ENCODE results near the gene ADNP. TPM values are rescaled to one million over a fixed set of nuclear protein-coding genes. Genes with fewer than 3 reads are reported as not detected.
A peak's percentile ranks its signal among the peaks of the same experiment; 100 is the strongest.

ADNP gene
- total RNA-seq, 2 experiments from 2014 or later, result 75.1 to 77.6 TPM

GRCh38 chr20:50842821-50843220 is 88.4 kb downstream of the ADNP start:
- Mint-ChIP-seq H3K27me3 (no peaks in the 10 kb centered on the region), H3K9me3 (no peaks in the 10 kb centered on the region), H3K36me3 (peaks cover 14% of the 10 kb centered on the region), H3K27ac (peak overlapping the region; percentile 71), H3K4me3 (no peak overlapping the region), H3K4me1 (peaks cover 28% of the 10 kb centered on the region)
- ATAC-seq (ENCODE audit: low read depth), result no peak
- POLR2A ChIA-PET, result no interaction called here
- no peak for DNase-seq

Other genes with a start within 250 kb of the ADNP start
- gene RIPOR3, start 239.9 kb downstream of the ADNP start, total RNA-seq, result not detected
- 1 to 10 TPM; 6.1 to 6.8 TPM for gene PARD6B, start 199.9 kb downstream of the ADNP start, total RNA-seq
- 10 to 100 TPM; 35.0 to 35.2 TPM for gene BCAS4, start 136.4 kb downstream of the ADNP start, total RNA-seq
- gene DPM1, start 27.1 kb upstream of the ADNP start, total RNA-seq, result 10 to 100 TPM; 48.1 to 48.9 TPM
- gene MOCS3, start 27.4 kb upstream of the ADNP start, total RNA-seq, result 1 to 10 TPM; 5.3 to 5.8 TPM
- gene KCNG1, start 91.7 kb upstream of the ADNP start, total RNA-seq, result not detected

Measured in activated naive CD8-positive, alpha-beta T cell treated with anti-CD3 and anti-CD28 coated beads, Interleukin-2, amount 10 ng/mL, durations not matched to agents 7 days and 5 days (primary cell).